SU-DHL-6 (cell line): Measurements from ENCODE around the gene CDK19.
"Not testable (repeated sequence)": the region's sequence is repeated elsewhere in the genome, so short reads cannot be mapped to it uniquely, and the experiment has no call there.

Experiments used
- H2AFZ ChIP-seq: fragments of 200-600 bp; sonication (generic); 2 replicates; pipeline ENCODE4 v1.6.1; 2014; ENCODE audit warnings: low read depth, mild to moderate bottlenecking, moderate library complexity, mixed read lengths, antibody characterized with exemption, low read length; ENCODE audit not compliant: severe bottlenecking
- H3F3A ChIP-seq: fragments of 200-600 bp; shearing (Covaris generic); 2 replicates; pipeline ENCODE4 v1.6.0; 2016; ENCODE audit warnings: antibody characterized with exemption, mild to moderate bottlenecking; ENCODE audit not compliant: insufficient read depth
- H3K27ac ChIP-seq: fragments of 200-600 bp; sonication (generic); 2 replicates; pipeline ENCODE4 v1.5.1; 2016; ENCODE audit warnings: low read depth, mild to moderate bottlenecking, low read length, moderate library complexity, mixed read lengths
- H3K27me3 ChIP-seq: fragments of 200-600 bp; sonication (generic), shearing (Covaris generic); 2 replicates; pipeline ENCODE4 v1.6.0; 2014; ENCODE audit warnings: mild to moderate bottlenecking, low read length
- H3K36me3 ChIP-seq: fragments of 200-600 bp; sonication (generic); 2 replicates; pipeline ENCODE4 v1.6.1; 2014; ENCODE audit warnings: mild to moderate bottlenecking, low read length, mixed read lengths
- H3K4me2 ChIP-seq: fragments of 300-600, 200-600 bp; shearing (Covaris generic), sonication (generic); 2 replicates; pipeline ENCODE4 v1.6.0; 2014; ENCODE audit warnings: low read length, low read depth, mild to moderate bottlenecking; ENCODE audit not compliant: poor library complexity, severe bottlenecking
- H3K4me3 ChIP-seq: fragments of 200-600 bp; sonication (generic); 2 replicates; pipeline ENCODE4 v1.5.1; 2014; ENCODE audit warnings: antibody characterized with exemption, low read length, mild to moderate bottlenecking, mixed read lengths; ENCODE audit not compliant: insufficient read depth, poor library complexity, severe bottlenecking
- H3K79me2 ChIP-seq: fragments of 200-600 bp; sonication (generic); 2 replicates; pipeline ENCODE4 v1.6.1; 2014; ENCODE audit warnings: mild to moderate bottlenecking, low read length, moderate library complexity; ENCODE audit not compliant: insufficient read depth
- H3K9ac ChIP-seq: fragments of 200-600 bp; sonication (generic); 2 replicates; pipeline ENCODE4 v1.7.0; 2014; ENCODE audit warnings: mild to moderate bottlenecking, low read length
- H3K9me2 ChIP-seq: fragments of 200-600 bp; sonication (generic); replicated peaks from 2 replicates; pipeline ENCODE4 v1.6.1; 2014; ENCODE audit warnings: low read length; ENCODE audit not compliant: insufficient read depth
- H3K9me3 ChIP-seq: fragments of 200-600 bp; sonication (generic); 2 replicates; pipeline ENCODE4 v1.6.1; 2014; ENCODE audit warnings: low read length, mixed read lengths; ENCODE audit not compliant: insufficient read depth
- H4K20me1 ChIP-seq: fragments of 200-600 bp; sonication (generic); 2 replicates; pipeline ENCODE4 v1.6.1; 2014; ENCODE audit warnings: low read depth, mild to moderate bottlenecking, antibody characterized with exemption, low read length, moderate library complexity, mixed read lengths
- EZH2phosphoT487 ChIP-seq: fragments of 200-600 bp; sonication (generic), shearing (Covaris generic); conservative IDR thresholded peaks from 2 replicates; pipeline ENCODE4 v1.6.1; 2018; ENCODE audit warnings: mild to moderate bottlenecking, antibody characterized with exemption, low read length, moderate library complexity, mixed read lengths
- TF ChIP-seq, protein P1 (sequence below): fragments of 200-600 bp; sonication (generic); IDR thresholded peaks from one replicate; pipeline ENCODE4 v1.5.1; 2017; ENCODE audit warnings: antibody characterized with exemption, mild to moderate bottlenecking, low read length, moderate library complexity; ENCODE audit not compliant: insufficient read depth, poor library complexity, severe bottlenecking

The CDK19 gene

DNA sequence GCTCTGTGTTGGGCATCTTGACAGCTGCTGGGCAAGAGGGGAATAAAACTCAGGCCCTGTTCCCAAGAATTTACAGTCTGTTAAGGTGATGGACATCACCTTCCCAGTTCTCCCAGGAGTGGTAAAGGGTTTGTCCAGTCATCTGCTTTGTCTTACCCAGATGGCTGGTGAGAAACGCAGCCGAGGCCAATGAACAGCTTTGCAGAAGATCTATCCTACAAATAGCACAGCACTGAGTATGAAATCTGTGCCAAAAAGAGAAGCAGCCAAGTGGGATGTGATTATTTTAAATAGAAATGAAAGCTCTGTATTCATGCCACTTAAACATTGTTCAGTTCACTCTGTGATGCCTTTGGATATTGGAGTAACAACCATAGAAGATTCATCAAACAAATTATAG lies 206.2 kb downstream of the CDK19 start:
- Histone ChIP-seq H3K36me3 (no peaks in the 10 kb centered on the region), H3K9me3 (no peaks in the 10 kb centered on the region), H3K9me2 (no peaks in the 10 kb centered on the region), H3K27ac (no peak overlapping the region), H3F3A (no peaks in the 10 kb centered on the region), H4K20me1 (no peaks in the 10 kb centered on the region), H3K4me3 (no peak overlapping the region), H3K79me2 (no peaks in the 10 kb centered on the region), H3K27me3 (no peaks in the 10 kb centered on the region), H3K4me2 (no peak overlapping the region), H2AFZ (no peak overlapping the region), H3K9ac (no peak overlapping the region)
- no peak for TF ChIP-seq EZH2phosphoT487
- TF ChIP-seq, protein P1, sequence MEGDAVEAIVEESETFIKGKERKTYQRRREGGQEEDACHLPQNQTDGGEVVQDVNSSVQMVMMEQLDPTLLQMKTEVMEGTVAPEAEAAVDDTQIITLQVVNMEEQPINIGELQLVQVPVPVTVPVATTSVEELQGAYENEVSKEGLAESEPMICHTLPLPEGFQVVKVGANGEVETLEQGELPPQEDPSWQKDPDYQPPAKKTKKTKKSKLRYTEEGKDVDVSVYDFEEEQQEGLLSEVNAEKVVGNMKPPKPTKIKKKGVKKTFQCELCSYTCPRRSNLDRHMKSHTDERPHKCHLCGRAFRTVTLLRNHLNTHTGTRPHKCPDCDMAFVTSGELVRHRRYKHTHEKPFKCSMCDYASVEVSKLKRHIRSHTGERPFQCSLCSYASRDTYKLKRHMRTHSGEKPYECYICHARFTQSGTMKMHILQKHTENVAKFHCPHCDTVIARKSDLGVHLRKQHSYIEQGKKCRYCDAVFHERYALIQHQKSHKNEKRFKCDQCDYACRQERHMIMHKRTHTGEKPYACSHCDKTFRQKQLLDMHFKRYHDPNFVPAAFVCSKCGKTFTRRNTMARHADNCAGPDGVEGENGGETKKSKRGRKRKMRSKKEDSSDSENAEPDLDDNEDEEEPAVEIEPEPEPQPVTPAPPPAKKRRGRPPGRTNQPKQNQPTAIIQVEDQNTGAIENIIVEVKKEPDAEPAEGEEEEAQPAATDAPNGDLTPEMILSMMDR = no peak

GRCh38 chr6:110608151-110608550 lies 207.1 kb downstream of the CDK19 start:
- Histone ChIP-seq H3K36me3 (no peaks in the 10 kb centered on the region), H3K79me2 (no peaks in the 10 kb centered on the region), H3K4me2 (no peak overlapping the region), H3K27ac (no peak overlapping the region), H3K9ac (no peak overlapping the region), H3K27me3 (no peaks in the 10 kb centered on the region), H3F3A (no peaks in the 10 kb centered on the region), H3K4me3 (no peak overlapping the region), H3K9me2 (no peaks in the 10 kb centered on the region), H2AFZ (no peak overlapping the region), H3K9me3 (no peaks in the 10 kb centered on the region), H4K20me1 (no peaks in the 10 kb centered on the region)
- TF ChIP-seq, protein P1 = no peak
- TF ChIP-seq EZH2phosphoT487 = no peak

DNA sequence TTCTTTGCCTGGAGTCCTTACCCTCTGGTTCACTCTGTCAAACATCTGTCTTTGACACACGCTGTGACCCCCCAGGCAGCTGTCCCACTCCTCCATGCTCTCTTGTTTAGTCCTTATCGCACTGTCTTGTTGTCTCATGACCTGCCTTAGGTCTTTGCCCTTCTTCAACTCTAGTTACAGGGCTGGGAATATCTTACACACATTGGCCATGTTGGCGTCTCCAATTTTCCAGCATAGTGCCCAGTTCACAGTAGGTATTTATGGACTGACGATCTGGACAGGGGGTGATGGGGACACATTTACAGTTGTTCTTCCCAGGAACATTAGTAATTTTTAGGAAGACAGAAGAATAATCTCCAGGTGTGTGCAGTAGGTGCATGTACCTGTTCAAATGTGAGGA lies 209.1 kb downstream of the CDK19 start:
- TF ChIP-seq, protein P1 = no peak
- no peak for TF ChIP-seq EZH2phosphoT487
- H3K4me3 ChIP-seq = no peak overlapping the region
- no peaks in the 10 kb centered on the region for H3F3A ChIP-seq
- no peaks in the 10 kb centered on the region for H3K27me3 ChIP-seq
- H3K9me2 ChIP-seq = no peaks in the 10 kb centered on the region
- no peaks in the 10 kb centered on the region for H3K79me2 ChIP-seq
- no peak overlapping the region for H3K4me2 ChIP-seq
- H4K20me1 ChIP-seq = no peaks in the 10 kb centered on the region
- H2AFZ ChIP-seq = no peak overlapping the region
- H3K9me3 ChIP-seq = no peaks in the 10 kb centered on the region
- no peak overlapping the region for H3K27ac ChIP-seq
- H3K9ac ChIP-seq = no peak overlapping the region
- no peaks in the 10 kb centered on the region for H3K36me3 ChIP-seq

DNA sequence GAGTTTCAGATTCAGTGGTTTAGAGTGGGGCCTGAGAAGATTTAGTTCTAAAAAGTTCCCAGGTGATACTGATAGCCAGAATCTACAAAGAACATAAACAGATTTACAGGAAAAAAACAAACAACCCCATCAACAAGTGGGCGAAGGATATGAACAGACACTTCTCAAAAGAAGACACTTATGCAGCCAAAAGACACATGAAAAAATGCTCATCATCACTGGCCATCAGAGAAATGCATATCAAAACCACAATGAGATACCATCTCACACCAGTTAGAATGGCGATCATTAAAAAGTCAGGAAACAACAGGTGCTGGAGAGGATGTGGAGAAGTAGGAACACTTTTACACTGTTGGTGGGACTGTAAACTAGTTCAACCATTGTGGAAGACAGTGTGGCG lies 214.6 kb downstream of the CDK19 start:
- H3K4me2 ChIP-seq, H3K79me2 ChIP-seq, H3K9me3 ChIP-seq, H3K9me2 ChIP-seq, H3K4me3 ChIP-seq, H3K36me3 ChIP-seq, H3K27ac ChIP-seq, H3K27me3 ChIP-seq, H3K9ac ChIP-seq, H3F3A ChIP-seq, H2AFZ ChIP-seq, H4K20me1 ChIP-seq: not testable (repeated sequence)
